Fibroblast of lung (primary cell): ENCODE data around the gene ZNF764.
"Not testable (repeated sequence)": the region's sequence is repeated elsewhere in the genome, so short reads cannot be mapped to it uniquely, and the experiment has no call there.

Experiments used
- CTCF ChIP-seq, 2 donors: IDR thresholded peaks in 1 of 2; conservative IDR thresholded peaks in 1 of 2; 1 replicate in 1 of 2; 2 replicates in 1 of 2; pipeline ENCODE4 v1.5.1; 2011 to 2012; ENCODE audit warnings: low read length in 2 of 2, control low read depth in 1 of 2, inconsistent platforms in 1 of 2, low read depth in 1 of 2, mild to moderate bottlenecking in 1 of 2
- EZH2 ChIP-seq: IDR thresholded peaks from 2 replicates; pipeline ENCODE4 v1.5.1; 2012; ENCODE audit warnings: low read length, control low read depth, mild to moderate bottlenecking; ENCODE audit errors: missing control alignments

- not testable (repeated sequence) for TF ChIP-seq CTCF (conservative IDR thresholded peaks at IDR 0.05 in 1 of 2, IDR thresholded peaks at IDR 0.05 in 1 of 2; ENCODE audit: low read depth in 1 of 2, low read length in 2 of 2); EZH2
Measured at GRCh38 chr16:30522702-30523463, 35.3 kb downstream of the ZNF764 start.
